SH-SY5Y (cell line): ENCODE results near the gene PHLPP1.

Experiments used
- GATA2 ChIP-seq: IDR thresholded peaks from 2 replicates; pipeline ENCODE4 v1.6.1; 2011; ENCODE audit warnings: mild to moderate bottlenecking, low read depth, low read length
- GATA3 ChIP-seq: IDR thresholded peaks from 2 replicates; pipeline ENCODE4 v1.6.1; 2011; ENCODE audit warnings: low read depth, mild to moderate bottlenecking, low read length, moderate library complexity

- no peak for TF ChIP-seq GATA3
- no peak for TF ChIP-seq GATA2
Measured at GRCh38 chr18:62863579-62864001, 148.2 kb downstream of the PHLPP1 start.
